ENCODE data around the gene ADGRL3.

ADGRL3 gene

GRCh38 chr4:61662362-61662761 is 462.2 kb downstream of the ADGRL3 start:
- no peaks in the 10 kb centered on the region for H3K4me1 ChIP-seq (ENCODE audit: control insufficient read depth, insufficient read depth, low read length, poor library complexity, severe bottlenecking)
- no peaks in the 10 kb centered on the region for H3K9me3 ChIP-seq (ENCODE audit: control insufficient read depth, low read length)
- no peaks in the 10 kb centered on the region for H3K36me3 ChIP-seq (ENCODE audit: control insufficient read depth, insufficient read depth, low read length)
- H3K27me3 ChIP-seq (replicated peaks; ENCODE audit: control insufficient read depth, insufficient read depth, low read length, poor library complexity, severe bottlenecking) = no peaks in the 10 kb centered on the region
- DNase-seq = no peak
- no peak overlapping the region for H3K4me3 ChIP-seq (ENCODE audit: insufficient read depth, low read depth, low read length, poor library complexity, severe bottlenecking)
- H3K27ac ChIP-seq (ENCODE audit: insufficient read depth, low read length, poor library complexity, severe bottlenecking) = no peak overlapping the region

GRCh38 chr4:61663310-61663709 is 463.2 kb downstream of the ADGRL3 start:
- H3K4me1 ChIP-seq (ENCODE audit: control insufficient read depth, insufficient read depth, low read length, poor library complexity, severe bottlenecking) = no peaks in the 10 kb centered on the region
- H3K27me3 ChIP-seq (replicated peaks; ENCODE audit: control insufficient read depth, insufficient read depth, low read length, poor library complexity, severe bottlenecking) = no peaks in the 10 kb centered on the region
- H3K4me3 ChIP-seq (ENCODE audit: insufficient read depth, low read depth, low read length, poor library complexity, severe bottlenecking) = no peak overlapping the region
- no peaks in the 10 kb centered on the region for H3K36me3 ChIP-seq (ENCODE audit: control insufficient read depth, insufficient read depth, low read length)
- no peak overlapping the region for H3K27ac ChIP-seq (ENCODE audit: insufficient read depth, low read length, poor library complexity, severe bottlenecking)
- no peaks in the 10 kb centered on the region for H3K9me3 ChIP-seq (ENCODE audit: control insufficient read depth, low read length)
- DNase-seq = no peak

GRCh38 chr4:61665649-61666048 is 465.5 kb downstream of the ADGRL3 start:
- no peaks in the 10 kb centered on the region for H3K9me3 ChIP-seq (ENCODE audit: control insufficient read depth, low read length)
- no peaks in the 10 kb centered on the region for H3K36me3 ChIP-seq (ENCODE audit: control insufficient read depth, insufficient read depth, low read length)
- H3K4me3 ChIP-seq (ENCODE audit: insufficient read depth, low read depth, low read length, poor library complexity, severe bottlenecking) = no peak overlapping the region
- H3K4me1 ChIP-seq (ENCODE audit: control insufficient read depth, insufficient read depth, low read length, poor library complexity, severe bottlenecking) = no peaks in the 10 kb centered on the region
- H3K27me3 ChIP-seq (replicated peaks; ENCODE audit: control insufficient read depth, insufficient read depth, low read length, poor library complexity, severe bottlenecking) = no peaks in the 10 kb centered on the region
- H3K27ac ChIP-seq (ENCODE audit: insufficient read depth, low read length, poor library complexity, severe bottlenecking) = no peak overlapping the region
- no peak for DNase-seq

GRCh38 chr4:61666244-61666643 is 466.1 kb downstream of the ADGRL3 start:
- Histone ChIP-seq H3K9me3 (ENCODE audit: control insufficient read depth, low read length) (no peaks in the 10 kb centered on the region), H3K27ac (ENCODE audit: insufficient read depth, low read length, poor library complexity, severe bottlenecking) (no peak overlapping the region), H3K4me1 (ENCODE audit: control insufficient read depth, insufficient read depth, low read length, poor library complexity, severe bottlenecking) (no peaks in the 10 kb centered on the region), H3K4me3 (ENCODE audit: insufficient read depth, low read depth, low read length, poor library complexity, severe bottlenecking) (no peak overlapping the region), H3K27me3 (replicated peaks; ENCODE audit: control insufficient read depth, insufficient read depth, low read length, poor library complexity, severe bottlenecking) (no peaks in the 10 kb centered on the region), H3K36me3 (ENCODE audit: control insufficient read depth, insufficient read depth, low read length) (no peaks in the 10 kb centered on the region)
- DNase-seq = no peak

GRCh38 chr4:61671599-61671998 is 471.5 kb downstream of the ADGRL3 start:
- no peaks in the 10 kb centered on the region for H3K4me1 ChIP-seq (ENCODE audit: control insufficient read depth, insufficient read depth, low read length, poor library complexity, severe bottlenecking)
- no peak overlapping the region for H3K27ac ChIP-seq (ENCODE audit: insufficient read depth, low read length, poor library complexity, severe bottlenecking)
- no peaks in the 10 kb centered on the region for H3K9me3 ChIP-seq (ENCODE audit: control insufficient read depth, low read length)
- H3K4me3 ChIP-seq (ENCODE audit: insufficient read depth, low read depth, low read length, poor library complexity, severe bottlenecking) = no peak overlapping the region
- no peak for DNase-seq
- no peaks in the 10 kb centered on the region for H3K36me3 ChIP-seq (ENCODE audit: control insufficient read depth, insufficient read depth, low read length)
- no peaks in the 10 kb centered on the region for H3K27me3 ChIP-seq (replicated peaks; ENCODE audit: control insufficient read depth, insufficient read depth, low read length, poor library complexity, severe bottlenecking)

GRCh38 chr4:61675464-61675863 is 475.3 kb downstream of the ADGRL3 start:
- no peak for DNase-seq
- Histone ChIP-seq H3K9me3 (ENCODE audit: control insufficient read depth, low read length) (no peaks in the 10 kb centered on the region), H3K4me3 (ENCODE audit: insufficient read depth, low read depth, low read length, poor library complexity, severe bottlenecking) (no peak overlapping the region), H3K27me3 (replicated peaks; ENCODE audit: control insufficient read depth, insufficient read depth, low read length, poor library complexity, severe bottlenecking) (no peaks in the 10 kb centered on the region), H3K4me1 (ENCODE audit: control insufficient read depth, insufficient read depth, low read length, poor library complexity, severe bottlenecking) (no peaks in the 10 kb centered on the region), H3K36me3 (ENCODE audit: control insufficient read depth, insufficient read depth, low read length) (no peaks in the 10 kb centered on the region), H3K27ac (ENCODE audit: insufficient read depth, low read length, poor library complexity, severe bottlenecking) (no peak overlapping the region)

GRCh38 chr4:61678297-61678696 is 478.2 kb downstream of the ADGRL3 start:
- Histone ChIP-seq H3K36me3 (ENCODE audit: control insufficient read depth, insufficient read depth, low read length) (no peaks in the 10 kb centered on the region), H3K4me3 (ENCODE audit: insufficient read depth, low read depth, low read length, poor library complexity, severe bottlenecking) (no peak overlapping the region), H3K4me1 (ENCODE audit: control insufficient read depth, insufficient read depth, low read length, poor library complexity, severe bottlenecking) (no peaks in the 10 kb centered on the region), H3K27ac (ENCODE audit: insufficient read depth, low read length, poor library complexity, severe bottlenecking) (no peak overlapping the region), H3K9me3 (ENCODE audit: control insufficient read depth, low read length) (no peaks in the 10 kb centered on the region), H3K27me3 (replicated peaks; ENCODE audit: control insufficient read depth, insufficient read depth, low read length, poor library complexity, severe bottlenecking) (no peaks in the 10 kb centered on the region)
- no peak for DNase-seq

GRCh38 chr4:61693520-61693919 is 493.4 kb downstream of the ADGRL3 start:
- H3K27me3 ChIP-seq (replicated peaks; ENCODE audit: control insufficient read depth, insufficient read depth, low read length, poor library complexity, severe bottlenecking) = no peaks in the 10 kb centered on the region
- H3K27ac ChIP-seq (ENCODE audit: insufficient read depth, low read length, poor library complexity, severe bottlenecking) = no peak overlapping the region
- H3K36me3 ChIP-seq (ENCODE audit: control insufficient read depth, insufficient read depth, low read length) = no peaks in the 10 kb centered on the region
- DNase-seq = no peak
- H3K4me1 ChIP-seq (ENCODE audit: control insufficient read depth, insufficient read depth, low read length, poor library complexity, severe bottlenecking) = no peaks in the 10 kb centered on the region
- H3K9me3 ChIP-seq (ENCODE audit: control insufficient read depth, low read length) = no peaks in the 10 kb centered on the region
- no peak overlapping the region for H3K4me3 ChIP-seq (ENCODE audit: insufficient read depth, low read depth, low read length, poor library complexity, severe bottlenecking)

GRCh38 chr4:61714387-61714911 is 514.3 kb downstream of the ADGRL3 start:
- H3K36me3 ChIP-seq (ENCODE audit: control insufficient read depth, insufficient read depth, low read length) = no peaks in the 10 kb centered on the region
- no peaks in the 10 kb centered on the region for H3K27me3 ChIP-seq (replicated peaks; ENCODE audit: control insufficient read depth, insufficient read depth, low read length, poor library complexity, severe bottlenecking)
- no peaks in the 10 kb centered on the region for H3K4me1 ChIP-seq (ENCODE audit: control insufficient read depth, insufficient read depth, low read length, poor library complexity, severe bottlenecking)
- H3K4me3 ChIP-seq (ENCODE audit: insufficient read depth, low read depth, low read length, poor library complexity, severe bottlenecking) = no peak overlapping the region
- no peaks in the 10 kb centered on the region for H3K9me3 ChIP-seq (ENCODE audit: control insufficient read depth, low read length)
- DNase-seq = no peak
- no peak overlapping the region for H3K27ac ChIP-seq (ENCODE audit: insufficient read depth, low read length, poor library complexity, severe bottlenecking)

- Histone ChIP-seq H3K27me3 (replicated peaks; ENCODE audit: control insufficient read depth, insufficient read depth, low read length, poor library complexity, severe bottlenecking) (no peaks in the 10 kb centered on the region), H3K36me3 (ENCODE audit: control insufficient read depth, insufficient read depth, low read length) (no peaks in the 10 kb centered on the region), H3K27ac (ENCODE audit: insufficient read depth, low read length, poor library complexity, severe bottlenecking) (no peak overlapping the region), H3K9me3 (ENCODE audit: control insufficient read depth, low read length) (no peaks in the 10 kb centered on the region), H3K4me1 (ENCODE audit: control insufficient read depth, insufficient read depth, low read length, poor library complexity, severe bottlenecking) (no peaks in the 10 kb centered on the region), H3K4me3 (ENCODE audit: insufficient read depth, low read depth, low read length, poor library complexity, severe bottlenecking) (no peak overlapping the region)
- no peak for DNase-seq
Observed at GRCh38 chr4:61716426-61716825, 516.3 kb downstream of the ADGRL3 start.

- Histone ChIP-seq H3K36me3 (ENCODE audit: control insufficient read depth, insufficient read depth, low read length) (no peaks in the 10 kb centered on the region), H3K9me3 (ENCODE audit: control insufficient read depth, low read length) (no peaks in the 10 kb centered on the region), H3K27ac (ENCODE audit: insufficient read depth, low read length, poor library complexity, severe bottlenecking) (no peak overlapping the region), H3K4me3 (ENCODE audit: insufficient read depth, low read depth, low read length, poor library complexity, severe bottlenecking) (no peak overlapping the region), H3K4me1 (ENCODE audit: control insufficient read depth, insufficient read depth, low read length, poor library complexity, severe bottlenecking) (no peaks in the 10 kb centered on the region), H3K27me3 (replicated peaks; ENCODE audit: control insufficient read depth, insufficient read depth, low read length, poor library complexity, severe bottlenecking) (no peaks in the 10 kb centered on the region)
- no peak for DNase-seq
Observed at GRCh38 chr4:61723492-61723891, 523.4 kb downstream of the ADGRL3 start.
